ENCODE data around the gene NFYA. TPM values are rescaled to one million over a fixed set of nuclear protein-coding genes. Genes with fewer than 3 reads are reported as not detected.

Gene NFYA
- total RNA-seq, 2 donors from 2014 or later: 28.2 to 31.8 TPM

GRCh38 chr6:41071501-41071922, 1.3 kb upstream of the NFYA start:
- H3K4me1 Mint-ChIP-seq: peaks cover 50% of the 10 kb centered on the region
- H3K27ac Mint-ChIP-seq: peak overlapping the region; percentile 98
- no peak for ATAC-seq

GRCh38 chr6:41071923-41072835, 595 bp upstream of the NFYA start, which contains the start of gene OARD1:
OARD1 (minus strand) TSS chr6:41072356; CDS start chr6:41071634, 722 bp downstream.
- Mint-ChIP-seq H3K27ac (peak within 1 kb of the TSS; percentile 98), H3K27me3 (no peaks in the 10 kb centered on the region), H3K4me1 (peaks cover 44% of the 10 kb centered on the region), H3K36me3 (ENCODE audit: low read depth) (peaks cover 7% of the 10 kb centered on the region), H3K4me3 (peak within 1 kb of the TSS; percentile 96)
- H3K9me3 ChIP-seq (ENCODE audit: control insufficient read depth, low read length, poor library complexity, severe bottlenecking): no peaks in the 10 kb centered on the region
- DNase-seq (peak; percentile 98 to 99 (median 99)), ATAC-seq (peak; percentile 78)

More at GRCh38 chr6:41071501-41071922, 1.3 kb upstream of the NFYA start:
- no peaks in the 10 kb centered on the region for H3K9me3 ChIP-seq (ENCODE audit: control insufficient read depth, low read length, poor library complexity, severe bottlenecking)
- Mint-ChIP-seq H3K4me3 (peak overlapping the region; percentile 96), H3K36me3 (ENCODE audit: low read depth) (peaks cover 12% of the 10 kb centered on the region), H3K27me3 (no peaks in the 10 kb centered on the region)
- no peak for DNase-seq

- peaks cover 39% of the 10 kb centered on the region for H3K4me1 Mint-ChIP-seq
- peak; percentile 75 to 80 (median 80) for DNase-seq
- ATAC-seq: peak; percentile 15
- no peaks in the 10 kb centered on the region for H3K9me3 ChIP-seq (ENCODE audit: control insufficient read depth, low read length, poor library complexity, severe bottlenecking)
- peak overlapping the region; percentile 98 for H3K27ac Mint-ChIP-seq
- peak overlapping the region; percentile 97 for H3K4me3 Mint-ChIP-seq
- no peaks in the 10 kb centered on the region for H3K27me3 Mint-ChIP-seq
- peaks cover 4% of the 10 kb centered on the region for H3K36me3 Mint-ChIP-seq (ENCODE audit: low read depth)
Observed at GRCh38 chr6:41073203-41073967, 611 bp downstream of the NFYA start.

- no peak for ATAC-seq
Observed at GRCh38 chr6:41073968-41074691, 1.4 kb downstream of the NFYA start.

GRCh38 chr6:41074692-41075436, 2.1 kb downstream of the NFYA start:
- DNase-seq (no peak), ATAC-seq (no peak)
- H3K4me1 Mint-ChIP-seq: peaks cover 43% of the 10 kb centered on the region
- H3K9me3 ChIP-seq (ENCODE audit: control insufficient read depth, low read length, poor library complexity, severe bottlenecking): no peaks in the 10 kb centered on the region
- peaks cover 4% of the 10 kb centered on the region for H3K36me3 Mint-ChIP-seq (ENCODE audit: low read depth)
- no peaks in the 10 kb centered on the region for H3K27me3 Mint-ChIP-seq
- H3K4me3 Mint-ChIP-seq: peak overlapping the region; percentile 97
- peak overlapping the region; percentile 98 for H3K27ac Mint-ChIP-seq

More at GRCh38 chr6:41073968-41074691, 1.4 kb downstream of the NFYA start:
- H3K9me3 ChIP-seq (ENCODE audit: control insufficient read depth, low read length, poor library complexity, severe bottlenecking): no peaks in the 10 kb centered on the region
- no peak for DNase-seq
- peaks cover 43% of the 10 kb centered on the region for H3K4me1 Mint-ChIP-seq
- peak overlapping the region; percentile 98 for H3K27ac Mint-ChIP-seq
- H3K36me3 Mint-ChIP-seq (ENCODE audit: low read depth): peaks cover 4% of the 10 kb centered on the region
- H3K4me3 Mint-ChIP-seq: peak overlapping the region; percentile 97
- H3K27me3 Mint-ChIP-seq: no peaks in the 10 kb centered on the region

GRCh38 chr6:41075651-41076626, 3.2 kb downstream of the NFYA start:
- Mint-ChIP-seq H3K27me3 (no peaks in the 10 kb centered on the region), H3K27ac (peak overlapping the region; percentile 98), H3K4me1 (peaks cover 46% of the 10 kb centered on the region), H3K4me3 (peak overlapping the region; percentile 49), H3K36me3 (ENCODE audit: low read depth) (peaks cover 4% of the 10 kb centered on the region)
- no peak for DNase-seq
- no peak for ATAC-seq
- H3K9me3 ChIP-seq (ENCODE audit: control insufficient read depth, low read length, poor library complexity, severe bottlenecking): no peaks in the 10 kb centered on the region

- peaks cover 4% of the 10 kb centered on the region for H3K36me3 Mint-ChIP-seq (ENCODE audit: low read depth)
- no peaks in the 10 kb centered on the region for H3K9me3 ChIP-seq (ENCODE audit: control insufficient read depth, low read length, poor library complexity, severe bottlenecking)
- no peak overlapping the region for H3K4me3 Mint-ChIP-seq
- peaks cover 47% of the 10 kb centered on the region for H3K4me1 Mint-ChIP-seq
- ATAC-seq: no peak
- H3K27me3 Mint-ChIP-seq: no peaks in the 10 kb centered on the region
- H3K27ac Mint-ChIP-seq: peak overlapping the region; percentile 98
- no peak for DNase-seq
Observed at GRCh38 chr6:41077536-41077935, 4.8 kb downstream of the NFYA start.

- Mint-ChIP-seq H3K27ac (no peak overlapping the region), H3K36me3 (ENCODE audit: low read depth) (peaks cover 4% of the 10 kb centered on the region), H3K4me3 (no peak overlapping the region), H3K27me3 (no peaks in the 10 kb centered on the region), H3K4me1 (peaks cover 49% of the 10 kb centered on the region)
- ATAC-seq: no peak
- H3K9me3 ChIP-seq (ENCODE audit: control insufficient read depth, low read length, poor library complexity, severe bottlenecking): no peaks in the 10 kb centered on the region
- no peak for DNase-seq
Observed at GRCh38 chr6:41078101-41078500, 5.3 kb downstream of the NFYA start.

GRCh38 chr6:41079080-41079479, 6.3 kb downstream of the NFYA start:
- Mint-ChIP-seq H3K4me1 (peaks cover 48% of the 10 kb centered on the region), H3K4me3 (no peak overlapping the region), H3K27ac (no peak overlapping the region), H3K27me3 (no peaks in the 10 kb centered on the region), H3K36me3 (ENCODE audit: low read depth) (peaks cover 2% of the 10 kb centered on the region)
- H3K9me3 ChIP-seq (ENCODE audit: control insufficient read depth, low read length, poor library complexity, severe bottlenecking): no peaks in the 10 kb centered on the region
- DNase-seq: no peak
- ATAC-seq: no peak

GRCh38 chr6:41080621-41081020, 7.8 kb downstream of the NFYA start:
- ATAC-seq (peak; percentile 91), DNase-seq (peak in 1 of 3 donors; percentile 10)
- H3K27ac Mint-ChIP-seq: peak overlapping the region; percentile 94
- H3K9me3 ChIP-seq (ENCODE audit: control insufficient read depth, low read length, poor library complexity, severe bottlenecking): no peaks in the 10 kb centered on the region
- H3K4me3 Mint-ChIP-seq: peak overlapping the region; percentile 80
- no peaks in the 10 kb centered on the region for H3K27me3 Mint-ChIP-seq
- H3K4me1 Mint-ChIP-seq: peaks cover 32% of the 10 kb centered on the region
- H3K36me3 Mint-ChIP-seq (ENCODE audit: low read depth): peaks cover 4% of the 10 kb centered on the region

- Mint-ChIP-seq H3K4me3 (no peak overlapping the region), H3K27ac (no peak overlapping the region), H3K36me3 (ENCODE audit: low read depth) (peaks cover 7% of the 10 kb centered on the region), H3K4me1 (peaks cover 28% of the 10 kb centered on the region), H3K27me3 (no peaks in the 10 kb centered on the region)
- DNase-seq: no peak
- no peak for ATAC-seq
- no peaks in the 10 kb centered on the region for H3K9me3 ChIP-seq (ENCODE audit: control insufficient read depth, low read length, poor library complexity, severe bottlenecking)
Observed at GRCh38 chr6:41083072-41083471, 10.3 kb downstream of the NFYA start.

Measured in T-helper 17 cell (primary cell).